PFSK-1 (cell line): ENCODE measurements around the gene COL4A2.

Source experiments
- FOXP2 ChIP-seq: optimal IDR thresholded peaks from 2 replicates; pipeline ENCODE3; 2011; ENCODE audit warnings: borderline replicate concordance, control low read depth, inconsistent platforms; ENCODE audit not compliant: insufficient read depth; ENCODE audit errors: extremely low read length, extremely low read depth
- POLR2AphosphoS5 ChIP-seq: IDR thresholded peaks from 2 replicates; pipeline ENCODE4 v1.6.1; 2012; ENCODE audit warnings: low read depth, mild to moderate bottlenecking, control low read depth, low read length, moderate library complexity
- REST ChIP-seq, 2 experiments: IDR thresholded peaks; 2 replicates each; pipeline versions ENCODE4 v1.6.1 to v1.8.0; 2011 to 2012; ENCODE audit warnings: low read depth in 2 of 2, low read length in 2 of 2, control low read depth in 1 of 2, inconsistent platforms in 1 of 2, mild to moderate bottlenecking in 1 of 2, moderate library complexity in 1 of 2; ENCODE audit not compliant: insufficient read depth in 1 of 2
- SIN3A ChIP-seq: IDR thresholded peaks from 2 replicates; pipeline ENCODE4 v1.6.1; 2012; ENCODE audit warnings: mild to moderate bottlenecking, low read length, moderate library complexity, borderline replicate concordance; ENCODE audit not compliant: insufficient read depth
- TAF1 ChIP-seq: IDR thresholded peaks from 2 replicates; pipeline ENCODE4 v1.6.1; 2012; ENCODE audit warnings: low read length, control low read depth, borderline replicate concordance; ENCODE audit not compliant: insufficient read depth

The COL4A2 gene

GRCh38 chr13:110280231-110280813 lies 26.8 kb upstream of the COL4A2 start:
- no peak for TF ChIP-seq SIN3A

GRCh38 chr13:110280985-110281688 lies 25.9 kb upstream of the COL4A2 start:
- no peak for TF ChIP-seq REST (IDR thresholded peaks at IDR 0.05; ENCODE audit: insufficient read depth in 1 of 2, low read depth in 2 of 2, low read length in 2 of 2)
- no peak for TF ChIP-seq TAF1
- TF ChIP-seq POLR2AphosphoS5 = no peak
- no peak for TF ChIP-seq SIN3A
- TF ChIP-seq FOXP2 = no peak

GRCh38 chr13:110281736-110282135 lies 25.3 kb upstream of the COL4A2 start:
- TF ChIP-seq TAF1 = no peak
- no peak for TF ChIP-seq REST (IDR thresholded peaks at IDR 0.05; ENCODE audit: insufficient read depth in 1 of 2, low read depth in 2 of 2, low read length in 2 of 2)
- no peak for TF ChIP-seq SIN3A

GRCh38 chr13:110282316-110282841 lies 24.7 kb upstream of the COL4A2 start:
- TF ChIP-seq POLR2AphosphoS5 (no peak), FOXP2 (no peak), REST (IDR thresholded peaks at IDR 0.05; ENCODE audit: insufficient read depth in 1 of 2, low read depth in 2 of 2, low read length in 2 of 2) (no peak), SIN3A (no peak), TAF1 (no peak)

- TF ChIP-seq SIN3A (no peak), TAF1 (no peak), REST (IDR thresholded peaks at IDR 0.05; ENCODE audit: insufficient read depth in 1 of 2, low read depth in 2 of 2, low read length in 2 of 2) (no peak), FOXP2 (no peak), POLR2AphosphoS5 (no peak)
Observed at GRCh38 chr13:110283736-110284517, 23.2 kb upstream of the COL4A2 start.
